HG02759 (cell line): ENCODE results near the gene CACNA1I.

ENCODE experiments used
- ATAC-seq: cut with Tn5 transposase; IDR thresholded peaks from one replicate; pipeline ENCODE4 v1.9.1; 2021; ENCODE audit warnings: mild to moderate bottlenecking, moderate library complexity; ENCODE audit not compliant: unreplicated experiment

CACNA1I gene

GRCh38 chr22:39646398-39647063 is 76.0 kb downstream of the CACNA1I start:
- ATAC-seq: no peak

- no peak for ATAC-seq
These were observed 77.5 kb downstream of the CACNA1I start for GRCh38 chr22:39647836-39648629.

- no peak for ATAC-seq
These were observed 78.0 kb downstream of the CACNA1I start for GRCh38 chr22:39648630-39648950.

DNA sequence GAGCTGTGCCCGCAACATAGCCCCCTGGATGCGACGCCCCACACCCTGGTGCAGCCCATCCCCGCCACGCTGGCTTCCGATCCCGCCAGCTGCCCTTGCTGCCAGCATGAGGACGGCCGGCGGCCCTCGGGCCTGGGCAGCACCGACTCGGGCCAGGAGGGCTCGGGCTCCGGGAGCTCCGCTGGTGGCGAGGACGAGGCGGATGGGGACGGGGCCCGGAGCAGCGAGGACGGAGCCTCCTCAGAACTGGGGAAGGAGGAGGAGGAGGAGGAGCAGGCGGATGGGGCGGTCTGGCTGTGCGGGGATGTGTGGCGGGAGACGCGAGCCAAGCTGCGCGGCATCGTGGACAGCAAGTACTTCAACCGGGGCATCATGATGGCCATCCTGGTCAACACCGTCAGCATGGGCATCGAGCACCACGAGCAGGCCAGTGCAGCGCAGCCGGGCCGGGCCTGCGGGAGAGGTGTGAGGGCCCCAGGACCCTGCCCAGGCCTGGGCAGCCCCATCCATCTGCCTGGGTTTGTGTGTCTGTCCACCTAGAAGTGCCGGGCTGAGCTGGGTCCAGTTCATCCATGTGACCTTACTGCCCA is 79.0 kb downstream of the CACNA1I start:
- no peak for ATAC-seq

GRCh38 chr22:39651053-39651996 is 80.8 kb downstream of the CACNA1I start:
- ATAC-seq: no peak

GRCh38 chr22:39652990-39653786 is 82.6 kb downstream of the CACNA1I start:
- no peak for ATAC-seq

DNA sequence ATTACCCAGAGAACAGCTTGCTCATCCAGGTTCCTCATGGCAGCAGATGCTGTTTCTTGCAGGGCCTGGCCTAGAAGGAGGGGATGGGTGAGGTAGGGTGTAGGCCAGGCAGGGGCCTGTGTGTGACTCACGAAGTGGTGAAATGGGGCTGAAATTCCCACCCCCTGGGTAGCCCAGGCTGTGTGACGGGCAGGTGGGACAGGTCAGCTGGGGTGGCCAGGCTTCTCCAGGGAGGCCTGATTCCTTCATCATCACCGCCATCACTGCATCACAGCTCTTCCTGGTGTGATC is 83.2 kb downstream of the CACNA1I start:
- no peak for ATAC-seq

GRCh38 chr22:39654131-39654926 is 83.8 kb downstream of the CACNA1I start:
- no peak for ATAC-seq

DNA sequence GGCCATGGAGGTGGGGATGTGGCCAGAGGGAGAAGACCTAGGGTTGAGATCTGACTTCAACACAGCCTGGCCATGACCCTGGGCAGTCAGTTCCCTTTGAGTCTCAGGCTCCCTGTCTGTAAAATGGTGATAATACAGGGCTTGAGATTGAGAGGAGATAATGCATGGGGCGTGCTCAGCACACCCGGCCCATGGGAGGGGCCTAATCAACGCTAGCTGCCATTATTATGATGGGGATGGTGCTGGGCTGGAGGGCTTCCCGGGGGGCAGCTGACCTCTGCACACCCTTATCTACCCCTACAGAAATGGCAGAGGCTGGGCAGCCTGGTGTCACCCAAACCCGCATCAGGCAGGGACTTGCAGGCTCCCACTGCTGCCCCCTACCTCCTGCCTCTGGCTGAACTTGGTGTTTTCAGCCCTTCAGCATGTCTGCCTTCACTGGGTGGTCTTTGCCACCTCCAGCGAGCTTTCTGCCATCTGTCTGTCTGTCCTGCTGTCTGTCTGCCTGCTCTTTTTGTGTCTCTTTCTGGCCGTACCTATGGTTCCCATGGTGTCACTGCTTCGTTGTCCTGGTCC is 84.5 kb downstream of the CACNA1I start:
- ATAC-seq: no peak

GRCh38 chr22:39655831-39656230 is 85.3 kb downstream of the CACNA1I start:
- no peak for ATAC-seq

DNA sequence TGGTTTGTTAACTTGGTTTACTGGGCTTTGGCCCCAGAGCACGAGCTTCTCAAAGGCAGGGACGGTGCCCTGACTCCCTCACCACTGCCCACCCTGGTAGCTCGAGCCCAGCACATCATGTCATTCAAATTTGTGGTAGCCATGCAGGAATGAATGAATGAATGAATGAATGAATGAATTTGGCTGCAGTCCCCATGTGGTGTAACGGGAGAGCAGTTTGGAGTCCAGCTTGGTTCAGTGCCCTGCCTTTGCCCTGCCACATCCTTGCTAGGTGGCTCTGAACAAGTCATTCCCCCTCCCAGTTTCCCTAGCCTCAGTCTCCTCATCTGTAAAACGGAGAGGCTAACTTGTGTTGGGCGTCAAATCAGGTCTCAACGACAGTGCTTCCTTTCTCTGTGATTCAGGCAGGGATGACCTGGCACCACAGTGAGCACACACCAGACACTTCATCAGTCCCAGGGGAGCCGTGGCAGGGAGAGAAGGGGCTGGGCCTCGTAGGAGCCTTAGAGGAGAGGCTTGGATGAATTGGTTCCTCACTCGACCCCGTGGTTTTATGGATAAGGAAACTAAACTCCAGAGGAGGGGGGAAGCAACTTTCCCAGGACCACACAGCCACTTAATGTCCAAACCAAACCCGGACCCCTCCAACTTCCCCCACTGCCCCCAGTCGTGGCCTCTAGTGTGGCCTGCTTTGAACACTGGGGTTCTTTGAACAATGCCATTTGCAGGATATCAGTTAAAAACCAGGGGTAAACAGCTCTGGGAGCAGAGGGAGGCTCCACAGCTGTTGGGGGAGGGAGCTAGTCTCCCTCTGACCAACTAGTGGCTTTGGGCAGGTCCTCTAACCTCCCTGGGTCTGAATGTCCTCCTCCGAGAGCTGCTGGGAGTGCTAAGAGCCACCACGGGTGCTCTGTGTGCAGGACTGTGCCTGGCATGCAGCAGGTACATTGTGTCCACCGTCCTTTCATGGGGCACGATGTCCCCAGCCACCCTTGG is 86.2 kb downstream of the CACNA1I start:
- ATAC-seq: no peak

GRCh38 chr22:39658367-39658766 is 87.8 kb downstream of the CACNA1I start:
- ATAC-seq: no peak

- no peak for ATAC-seq
These were observed 88.4 kb downstream of the CACNA1I start for GRCh38 chr22:39658806-39659463.

GRCh38 chr22:39661501-39661841 is 90.9 kb downstream of the CACNA1I start:
- ATAC-seq: no peak

DNA sequence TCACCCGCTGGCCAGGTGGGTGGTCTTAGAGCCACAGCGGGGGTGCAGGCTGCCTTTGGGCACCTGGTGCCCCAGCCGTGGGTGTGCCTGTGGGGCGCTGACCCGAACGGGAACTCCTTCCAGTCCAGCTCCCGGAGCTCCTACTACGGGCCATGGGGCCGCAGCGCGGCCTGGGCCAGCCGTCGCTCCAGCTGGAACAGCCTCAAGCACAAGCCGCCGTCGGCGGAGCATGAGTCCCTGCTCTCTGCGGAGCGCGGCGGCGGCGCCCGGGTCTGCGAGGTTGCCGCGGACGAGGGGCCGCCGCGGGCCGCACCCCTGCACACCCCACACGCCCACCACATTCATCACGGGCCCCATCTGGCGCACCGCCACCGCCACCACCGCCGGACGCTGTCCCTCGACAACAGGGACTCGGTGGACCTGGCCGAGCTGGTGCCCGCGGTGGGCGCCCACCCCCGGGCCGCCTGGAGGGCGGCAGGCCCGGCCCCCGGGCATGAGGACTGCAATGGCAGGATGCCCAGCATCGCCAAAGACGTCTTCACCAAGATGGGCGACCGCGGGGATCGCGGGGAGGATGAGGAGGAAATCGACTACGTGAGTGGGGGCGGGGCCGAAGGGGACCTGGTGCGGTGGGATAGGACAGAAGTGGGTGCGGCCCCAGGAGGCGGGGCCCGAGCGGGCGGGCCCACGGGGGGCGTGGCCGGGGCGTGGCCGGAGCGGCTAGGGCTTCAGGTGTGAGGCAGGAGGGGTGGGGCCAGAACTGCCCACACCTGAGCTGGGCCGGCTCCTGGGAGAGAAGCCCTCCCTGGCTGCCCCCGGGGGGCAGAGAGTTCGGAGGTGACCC is 91.5 kb downstream of the CACNA1I start:
- ATAC-seq: no peak

DNA sequence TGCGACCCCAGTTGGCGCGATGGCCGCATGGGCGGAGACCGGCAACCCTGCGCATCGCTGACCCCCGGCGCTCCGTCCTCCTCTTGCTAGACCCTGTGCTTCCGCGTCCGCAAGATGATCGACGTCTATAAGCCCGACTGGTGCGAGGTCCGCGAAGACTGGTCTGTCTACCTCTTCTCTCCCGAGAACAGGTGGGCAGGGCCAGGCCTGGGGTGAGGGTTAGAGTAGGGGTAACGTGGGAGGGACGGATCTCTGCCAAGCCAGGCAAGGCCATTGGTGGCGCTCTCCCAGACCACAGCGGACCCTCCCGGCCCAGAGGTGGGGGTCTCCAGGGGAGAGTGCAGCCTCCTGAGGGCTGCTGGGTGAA is 92.1 kb downstream of the CACNA1I start:
- ATAC-seq: no peak

DNA sequence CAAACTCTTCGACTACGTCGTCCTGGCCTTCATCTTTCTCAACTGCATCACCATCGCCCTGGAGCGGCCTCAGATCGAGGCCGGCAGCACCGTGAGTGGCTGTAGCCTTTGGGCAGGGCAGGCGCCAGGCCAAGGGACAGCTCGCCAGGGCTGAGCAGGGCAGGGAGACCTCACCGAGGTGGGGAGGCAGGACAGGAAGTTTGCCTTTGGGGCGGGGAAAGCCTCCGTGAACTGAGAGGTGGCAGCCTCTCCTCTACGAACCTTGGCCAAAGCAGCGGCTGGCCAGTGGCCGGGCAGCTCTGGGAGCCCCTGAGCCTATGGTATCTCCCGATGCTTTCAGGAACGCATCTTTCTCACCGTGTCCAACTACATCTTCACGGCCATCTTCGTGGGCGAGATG is 93.2 kb downstream of the CACNA1I start:
- no peak for ATAC-seq
